Effector memory CD4-positive, alpha-beta T cell (primary cell): ENCODE measurements around the gene SMYD3.

ENCODE experiments used
- DNase-seq, 3 donors: peaks; one replicate each; pipeline ENCODE4 v3.0.0-alpha.2; 2020
- H3K27ac ChIP-seq: 2 replicates; pipeline ENCODE4 v1.7.0; 2013; ENCODE audit warnings: mild to moderate bottlenecking, low read length, moderate library complexity; ENCODE audit not compliant: insufficient read depth, poor library complexity, severe bottlenecking
- H3K27me3 ChIP-seq: replicated peaks from 2 replicates; pipeline ENCODE4 v1.7.0; 2013; ENCODE audit warnings: mild to moderate bottlenecking, low read length; ENCODE audit not compliant: insufficient read depth, control insufficient read depth, poor library complexity, severe bottlenecking
- H3K36me3 ChIP-seq: 2 replicates; pipeline ENCODE4 v1.7.0; 2013; ENCODE audit warnings: mild to moderate bottlenecking, low read length, moderate library complexity; ENCODE audit not compliant: control insufficient read depth, insufficient read depth
- H3K4me1 ChIP-seq: 2 replicates; pipeline ENCODE4 v1.7.0; 2013; ENCODE audit warnings: low read length, mild to moderate bottlenecking; ENCODE audit not compliant: control insufficient read depth, insufficient read depth, poor library complexity, severe bottlenecking
- H3K4me3 ChIP-seq: 2 replicates; pipeline ENCODE4 v1.7.0; 2013; ENCODE audit warnings: low read length, low read depth, mild to moderate bottlenecking; ENCODE audit not compliant: insufficient read depth, poor library complexity, severe bottlenecking
- H3K9me3 ChIP-seq: 2 replicates; pipeline ENCODE4 v1.7.0; 2013; ENCODE audit warnings: mild to moderate bottlenecking, low read length, moderate library complexity; ENCODE audit not compliant: control insufficient read depth

Gene SMYD3

GRCh38 chr1:246477634-246478033 is 29.4 kb downstream of the SMYD3 start:
- Histone ChIP-seq H3K4me1 (no peaks in the 10 kb centered on the region), H3K4me3 (no peak overlapping the region), H3K27ac (no peak overlapping the region), H3K9me3 (no peaks in the 10 kb centered on the region), H3K36me3 (no peaks in the 10 kb centered on the region), H3K27me3 (no peaks in the 10 kb centered on the region)
- no peak for DNase-seq

- no peaks in the 10 kb centered on the region for H3K4me1 ChIP-seq
- no peak for DNase-seq
- no peak overlapping the region for H3K4me3 ChIP-seq
- H3K9me3 ChIP-seq = no peaks in the 10 kb centered on the region
- H3K27me3 ChIP-seq = no peaks in the 10 kb centered on the region
- H3K36me3 ChIP-seq = no peaks in the 10 kb centered on the region
- no peak overlapping the region for H3K27ac ChIP-seq
Observed at GRCh38 chr1:246476771-246477170, 30.3 kb downstream of the SMYD3 start.

DNA sequence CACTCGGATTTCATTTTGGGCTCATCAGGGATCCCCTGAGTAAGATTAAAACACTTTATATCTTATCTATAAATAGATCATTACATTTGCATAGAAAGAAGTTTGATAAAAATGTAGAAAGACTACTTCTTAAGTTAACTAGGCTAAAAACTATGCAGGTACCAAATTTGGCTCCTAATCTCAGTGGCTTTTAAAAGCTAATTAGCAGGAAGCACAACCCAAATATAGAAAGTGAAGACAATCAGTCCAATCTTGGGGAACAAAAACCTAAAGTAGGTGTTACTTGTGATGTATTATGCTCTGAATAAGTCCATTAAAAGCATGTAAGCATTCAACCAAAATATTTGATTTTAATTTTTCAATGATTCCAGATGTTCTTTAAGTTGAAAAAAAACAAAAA is 35.4 kb downstream of the SMYD3 start:
- DNase-seq = no peak
- Histone ChIP-seq H3K4me3 (no peak overlapping the region), H3K9me3 (no peaks in the 10 kb centered on the region), H3K27ac (no peak overlapping the region), H3K36me3 (no peaks in the 10 kb centered on the region), H3K4me1 (no peaks in the 10 kb centered on the region), H3K27me3 (no peaks in the 10 kb centered on the region)

DNA sequence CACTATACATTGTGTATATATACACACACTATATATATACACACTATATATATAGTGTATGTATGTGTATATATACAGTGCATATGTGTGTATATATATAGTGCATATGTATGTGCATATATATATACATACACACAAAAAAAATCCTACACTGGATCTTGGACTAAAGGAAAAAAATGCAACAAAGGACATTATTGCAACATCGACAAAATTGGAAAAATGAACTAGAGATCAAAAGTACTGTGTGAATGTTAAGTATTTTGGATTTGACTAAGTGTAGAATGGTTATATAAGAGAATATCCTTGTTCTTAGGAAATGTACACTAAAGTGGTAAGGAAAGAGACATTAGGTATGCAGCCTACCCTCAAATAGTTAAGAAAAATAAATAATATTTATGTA is 36.5 kb downstream of the SMYD3 start:
- no peak overlapping the region for H3K27ac ChIP-seq
- DNase-seq = no peak
- no peaks in the 10 kb centered on the region for H3K27me3 ChIP-seq
- no peaks in the 10 kb centered on the region for H3K4me1 ChIP-seq
- H3K36me3 ChIP-seq = no peaks in the 10 kb centered on the region
- no peaks in the 10 kb centered on the region for H3K9me3 ChIP-seq
- H3K4me3 ChIP-seq = no peak overlapping the region

DNA sequence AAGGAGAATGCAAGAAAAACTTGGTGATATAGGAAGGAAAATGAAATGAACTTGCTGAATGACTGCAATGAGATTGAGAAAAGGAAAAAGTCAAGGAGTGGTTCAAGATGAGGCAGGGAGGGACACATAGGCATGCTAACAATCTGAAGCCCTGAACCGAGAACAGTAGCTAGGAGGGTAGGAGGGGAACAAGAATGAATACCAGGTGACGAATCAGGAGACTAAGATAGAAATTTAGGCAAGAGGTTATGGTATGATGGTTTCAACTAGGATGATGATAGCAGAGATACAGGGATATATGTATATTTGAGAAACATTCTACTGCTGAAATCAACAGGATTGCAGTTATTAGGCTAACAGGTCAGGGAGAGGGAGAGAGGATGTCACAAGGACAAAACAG is 44.1 kb downstream of the SMYD3 start:
- Histone ChIP-seq H3K4me3 (no peak overlapping the region), H3K27me3 (no peaks in the 10 kb centered on the region), H3K27ac (no peak overlapping the region), H3K9me3 (no peaks in the 10 kb centered on the region), H3K4me1 (no peaks in the 10 kb centered on the region), H3K36me3 (no peaks in the 10 kb centered on the region)
- no peak for DNase-seq

DNA sequence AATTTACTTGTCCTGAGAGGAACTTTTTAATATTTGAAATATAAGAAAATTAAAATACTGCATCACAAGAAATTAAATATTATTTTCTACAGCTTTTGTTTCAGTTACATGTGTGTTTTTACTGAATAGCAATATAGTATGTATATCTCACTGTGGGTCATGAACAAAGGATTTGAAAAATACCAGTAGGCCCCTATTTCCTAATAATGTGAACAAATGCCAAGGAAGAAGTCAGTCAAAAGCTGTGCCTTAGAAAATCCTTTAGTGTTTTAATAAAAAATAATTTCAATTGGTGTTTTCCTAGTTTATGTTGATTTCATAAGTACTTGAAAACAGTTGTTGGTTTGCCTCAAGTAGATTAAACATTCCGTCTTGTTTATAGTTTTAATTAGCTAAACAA is 46.7 kb downstream of the SMYD3 start:
- Histone ChIP-seq H3K4me3 (no peak overlapping the region), H3K4me1 (no peaks in the 10 kb centered on the region), H3K27me3 (no peaks in the 10 kb centered on the region), H3K27ac (no peak overlapping the region), H3K9me3 (no peaks in the 10 kb centered on the region), H3K36me3 (no peaks in the 10 kb centered on the region)
- DNase-seq = no peak

DNA sequence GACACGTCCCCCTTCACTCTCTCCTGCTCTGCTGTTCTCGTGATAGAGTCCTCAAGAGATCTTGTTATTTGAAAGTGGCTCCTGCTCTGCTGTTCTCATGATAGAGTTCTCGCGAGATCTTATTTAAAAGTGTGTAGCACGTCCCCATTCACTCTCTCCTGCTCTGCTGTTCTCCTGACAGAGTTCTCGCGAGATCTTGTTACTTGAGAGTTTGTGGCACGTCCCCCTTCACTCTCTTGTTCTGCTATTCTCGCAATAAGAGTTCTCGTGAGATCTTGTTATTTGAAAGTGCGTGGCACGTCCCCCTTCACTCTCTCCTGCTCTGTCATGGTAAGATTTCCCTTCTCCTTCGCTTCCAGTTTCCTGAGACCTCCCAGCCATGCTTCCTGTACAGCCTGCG is 47.9 kb downstream of the SMYD3 start:
- no peaks in the 10 kb centered on the region for H3K36me3 ChIP-seq
- DNase-seq = no peak
- H3K27me3 ChIP-seq = no peaks in the 10 kb centered on the region
- H3K27ac ChIP-seq = no peak overlapping the region
- H3K4me3 ChIP-seq = no peak overlapping the region
- no peaks in the 10 kb centered on the region for H3K9me3 ChIP-seq
- H3K4me1 ChIP-seq = no peaks in the 10 kb centered on the region

DNA sequence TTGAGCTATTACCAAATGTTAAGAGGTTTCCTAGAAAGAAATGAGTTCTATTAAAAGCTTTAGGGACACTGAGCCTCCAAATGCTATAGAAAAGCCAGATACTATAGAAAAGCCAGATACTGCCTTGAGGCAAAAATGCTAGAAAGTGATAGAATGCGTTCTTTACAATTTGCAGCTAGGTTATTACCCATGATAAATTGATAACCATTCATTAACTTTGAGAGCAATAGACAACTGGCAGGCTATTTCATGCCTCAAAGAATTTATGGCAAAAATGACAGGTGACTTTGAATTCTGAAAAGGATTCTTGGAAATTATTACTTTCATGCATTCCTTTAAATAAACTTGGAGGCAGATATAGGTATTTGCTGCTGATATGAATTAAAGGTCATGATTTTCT is 51.6 kb downstream of the SMYD3 start:
- Histone ChIP-seq H3K4me1 (no peaks in the 10 kb centered on the region), H3K4me3 (no peak overlapping the region), H3K36me3 (no peaks in the 10 kb centered on the region), H3K27me3 (no peaks in the 10 kb centered on the region), H3K27ac (no peak overlapping the region), H3K9me3 (no peaks in the 10 kb centered on the region)
- DNase-seq = no peak

GRCh38 chr1:246454655-246455054 is 52.4 kb downstream of the SMYD3 start:
- H3K36me3 ChIP-seq = no peaks in the 10 kb centered on the region
- H3K4me3 ChIP-seq = no peak overlapping the region
- H3K4me1 ChIP-seq = no peaks in the 10 kb centered on the region
- no peaks in the 10 kb centered on the region for H3K9me3 ChIP-seq
- H3K27ac ChIP-seq = no peak overlapping the region
- DNase-seq = no peak
- no peaks in the 10 kb centered on the region for H3K27me3 ChIP-seq

DNA sequence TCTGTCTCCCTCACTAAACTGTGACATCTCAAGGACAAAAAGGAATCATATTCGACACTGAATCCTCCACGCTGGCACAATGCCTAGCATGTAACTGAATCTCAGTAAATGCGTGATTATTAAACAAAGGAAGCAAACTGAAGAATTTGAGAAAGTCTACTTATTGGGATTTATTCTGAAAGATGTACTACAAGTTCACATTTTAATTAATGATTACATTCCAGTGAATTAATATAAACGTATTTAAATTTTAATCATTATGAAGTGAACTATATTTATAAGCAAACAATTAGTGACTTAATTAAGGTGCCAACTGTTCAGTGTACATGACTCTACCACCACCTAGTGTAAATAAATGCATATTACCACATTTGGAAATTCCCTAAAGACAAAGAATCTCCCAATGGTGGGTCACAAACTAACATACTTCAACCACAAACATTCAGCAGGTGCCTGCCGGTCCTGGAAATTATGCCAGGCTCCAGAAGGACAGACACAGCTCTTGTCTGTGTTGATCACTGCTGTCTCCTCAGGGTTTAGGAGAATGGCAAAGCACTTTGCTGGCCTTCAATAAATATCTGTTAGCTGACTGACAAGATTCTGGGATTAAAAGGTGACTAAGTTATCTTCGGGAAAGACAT is 56.3 kb downstream of the SMYD3 start:
- no peaks in the 10 kb centered on the region for H3K4me1 ChIP-seq
- no peak for DNase-seq

More for the DNA sequence above, 56.3 kb downstream of the SMYD3 start:
- H3K27ac ChIP-seq = no peak overlapping the region
- no peaks in the 10 kb centered on the region for H3K9me3 ChIP-seq
- no peaks in the 10 kb centered on the region for H3K27me3 ChIP-seq
- no peak overlapping the region for H3K4me3 ChIP-seq
- H3K36me3 ChIP-seq = no peaks in the 10 kb centered on the region
